H54 (cell line): ENCODE measurements around the gene OR4C5.
"Not testable (repeated sequence)": the region's sequence is repeated elsewhere in the genome, so short reads cannot be mapped to it uniquely, and the experiment has no call there.

Experiments used
- DNase-seq: peaks from one replicate; pipeline ENCODE4 v3.0.0; 2011; ENCODE audit warnings: low spot score, mixed read lengths; ENCODE audit not compliant: insufficient read length
- FAIRE-seq: peaks from 3 replicates; lab custom pipeline; 2011; peaks lifted over from hg19 to GRCh38; lab: Jason Lieb, UNC
- POLR2A ChIP-seq: IDR thresholded peaks from 2 replicates; pipeline ENCODE4 v1.6.1; 2011; ENCODE audit warnings: low read depth, mild to moderate bottlenecking, low read length

OR4C5 gene

DNA sequence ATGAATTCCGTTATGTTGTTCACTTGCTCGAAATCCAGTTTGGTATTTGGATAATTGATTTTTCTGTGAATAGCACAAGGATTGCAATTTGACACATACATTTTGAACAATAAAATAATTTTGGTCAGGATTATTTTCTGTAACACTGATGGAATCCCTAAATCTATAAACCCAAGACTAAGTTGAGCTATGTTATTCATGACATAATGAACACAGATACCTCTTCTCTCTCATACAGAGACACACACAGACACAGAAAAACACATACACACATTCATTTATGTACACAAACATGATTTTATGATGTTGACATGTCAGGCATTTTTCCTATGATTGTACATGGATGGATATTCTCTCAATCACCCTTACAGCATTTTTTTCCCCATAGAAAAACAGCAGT lies at the start of gene OR4C5:
Gene OR4C5, minus strand, starts transcription at position 101 of the 400 bp plus-strand sequence. Its CDS starts 0 bp downstream, at position 101.
- DNase-seq, result no peak
- TF ChIP-seq POLR2A, result no peak
- FAIRE-seq, result no peak

DNA sequence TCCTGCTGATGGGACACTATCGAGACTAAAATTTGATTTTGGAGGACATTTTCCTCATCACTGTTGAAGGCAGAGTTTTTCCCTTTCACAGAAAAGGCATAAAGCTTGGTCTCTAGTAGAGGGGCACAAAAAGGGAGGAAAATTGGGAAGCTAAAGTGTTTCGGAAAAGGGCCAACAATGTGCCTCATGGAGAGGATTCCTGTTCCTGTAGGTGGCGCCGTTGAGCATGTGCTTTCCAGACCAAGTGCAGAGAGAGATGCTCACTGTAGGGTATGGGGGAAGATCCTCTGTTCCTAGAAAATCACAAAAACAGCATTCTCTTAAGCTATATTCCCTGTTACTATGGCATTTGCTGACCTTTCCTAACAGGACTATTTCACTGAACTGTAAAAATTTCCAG lies 18.4 kb upstream of the OR4C5 start:
- DNase-seq, result peak; percentile 3
- no peak for TF ChIP-seq POLR2A
- FAIRE-seq, result peak; percentile 33

DNA sequence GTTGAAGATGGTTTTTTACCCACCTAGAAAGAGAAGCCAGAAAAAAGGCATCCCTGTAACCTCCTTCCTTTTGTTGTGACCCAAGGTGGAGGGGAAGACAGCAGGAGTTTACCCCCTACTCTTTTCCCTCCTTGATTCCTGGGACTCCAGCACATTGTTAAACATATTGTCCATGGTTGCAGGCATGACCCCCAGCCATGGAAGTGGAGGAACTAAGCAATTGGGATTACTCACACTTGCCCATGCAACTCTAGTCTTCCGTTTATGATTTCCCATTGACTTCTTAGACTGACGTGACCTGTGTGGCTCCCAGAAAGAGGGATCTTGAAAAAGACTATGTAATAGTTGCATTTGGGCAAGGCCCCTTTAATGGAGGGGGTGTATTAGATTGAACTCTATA lies 17.9 kb upstream of the OR4C5 start:
- DNase-seq, FAIRE-seq: not testable (repeated sequence)

DNA sequence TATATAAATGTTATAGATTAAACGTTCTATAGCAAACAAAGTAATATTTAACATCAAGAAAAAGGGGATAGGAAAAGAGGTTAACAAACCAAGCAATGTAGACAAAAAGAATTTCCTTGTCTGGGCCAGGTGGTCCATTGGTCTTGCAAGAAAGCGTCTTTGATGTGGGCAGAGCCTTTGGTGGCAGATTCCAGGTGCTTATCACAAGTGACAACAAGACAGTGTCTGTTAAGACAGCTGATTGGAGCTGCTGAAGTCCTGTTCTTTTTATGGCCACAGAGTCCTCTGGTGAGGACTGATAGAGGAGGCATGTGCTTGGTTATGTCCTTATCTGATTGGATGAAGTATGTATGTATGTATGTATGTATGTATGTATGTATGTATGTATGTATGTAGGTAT lies 5.0 kb downstream of the OR4C5 start:
- FAIRE-seq, DNase-seq: not testable (repeated sequence)

DNA sequence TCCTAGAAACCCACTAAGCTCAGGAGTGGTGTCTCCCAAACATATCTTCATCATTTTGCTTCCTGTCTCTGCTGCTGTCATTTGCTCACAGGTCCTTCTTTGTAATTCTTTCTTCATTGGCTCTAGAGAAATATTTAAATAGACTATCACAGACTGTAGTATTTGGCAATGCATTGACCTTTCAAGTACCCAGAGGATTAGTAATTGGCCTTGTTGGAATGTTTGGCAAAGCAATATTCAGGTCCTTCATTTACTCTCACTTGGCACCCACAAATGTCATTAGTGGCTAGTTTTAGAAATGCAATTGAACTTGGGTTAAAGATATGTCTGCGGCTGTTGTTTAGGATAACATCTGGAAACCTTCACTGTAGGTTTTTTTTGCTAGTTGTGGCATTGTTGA lies 11.6 kb downstream of the OR4C5 start:
- DNase-seq, result no peak
- no peak for FAIRE-seq
- TF ChIP-seq POLR2A, result no peak

DNA sequence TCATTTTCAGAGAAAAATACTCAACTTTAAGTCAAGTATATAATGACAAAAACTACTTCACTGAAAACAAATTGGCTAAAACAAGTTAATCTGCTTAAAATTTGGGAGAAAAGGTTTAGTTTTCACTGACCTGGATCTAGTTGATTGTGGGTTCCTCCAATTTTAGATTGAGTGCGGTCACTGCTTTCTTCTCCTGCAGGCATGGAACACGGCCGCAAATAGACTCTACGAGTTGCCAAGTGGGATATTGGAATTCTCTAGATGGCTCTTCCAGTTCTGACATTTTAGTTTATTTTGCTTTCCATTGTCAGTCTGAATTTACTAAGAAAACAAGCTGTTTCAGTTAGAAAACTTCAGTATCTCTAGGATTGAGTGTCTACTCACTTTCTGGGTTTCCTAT lies 12.3 kb downstream of the OR4C5 start:
- DNase-seq (no peak), FAIRE-seq (peak; percentile 57)
- TF ChIP-seq POLR2A, result no peak

DNA sequence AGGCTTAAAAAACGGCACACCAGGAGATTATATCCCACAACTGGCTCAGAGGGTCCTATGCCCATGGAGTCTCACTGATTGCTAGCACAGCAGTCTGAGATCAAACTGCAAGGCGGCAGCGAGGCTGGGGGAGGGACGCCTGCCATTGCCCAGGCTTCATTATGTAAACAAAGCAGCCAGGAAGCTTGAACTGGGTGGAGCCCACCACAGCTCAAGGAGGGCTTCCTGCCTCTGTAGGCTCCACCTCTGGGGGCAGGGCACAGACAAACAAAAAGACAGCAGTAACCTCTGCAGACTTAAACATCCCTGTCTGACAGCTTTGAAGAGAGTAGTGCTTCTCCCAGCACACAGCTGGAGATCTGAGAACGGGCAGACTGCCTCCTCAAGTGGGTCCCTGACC lies 20.0 kb downstream of the OR4C5 start:
- DNase-seq, FAIRE-seq: not testable (repeated sequence)

DNA sequence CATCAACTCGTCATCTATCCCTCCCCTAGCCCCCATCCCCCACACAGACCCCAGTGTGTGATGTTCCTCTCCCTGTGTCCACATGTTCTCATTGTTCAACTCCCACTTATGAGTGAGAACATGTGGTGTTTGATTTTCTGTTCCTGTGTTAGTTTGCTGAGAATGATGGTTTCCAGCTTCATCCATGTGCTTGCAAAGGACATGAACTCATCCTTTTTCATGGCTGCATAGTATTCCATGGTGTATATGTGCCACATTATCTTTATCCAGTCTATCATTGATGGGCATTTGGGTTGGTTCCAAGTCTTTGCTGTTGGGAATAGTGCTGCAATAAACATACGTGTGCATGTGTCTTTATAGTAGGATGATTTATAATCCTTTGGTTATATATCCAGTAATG lies 23.8 kb downstream of the OR4C5 start:
- FAIRE-seq, DNase-seq: not testable (repeated sequence)

DNA sequence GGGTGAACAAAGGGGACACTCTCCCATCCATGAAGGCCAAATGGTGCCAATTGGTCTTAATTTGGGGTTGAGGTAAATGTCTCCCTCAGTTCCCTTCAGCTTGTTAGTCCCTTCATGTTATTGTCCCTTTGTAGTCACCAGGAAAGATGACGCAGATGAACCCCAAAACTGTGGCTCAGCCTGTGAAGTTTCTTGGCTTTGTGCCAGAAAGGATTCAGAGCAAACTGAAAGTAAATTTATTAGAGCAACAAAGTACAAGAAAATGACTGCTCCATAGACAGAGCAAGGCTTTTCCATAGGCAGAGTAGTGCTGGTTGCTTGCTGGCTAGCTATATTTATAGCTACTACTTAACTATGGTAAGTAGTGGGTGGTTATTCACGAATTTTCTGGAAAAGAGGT lies 24.8 kb downstream of the OR4C5 start:
- DNase-seq, result no peak
- no peak for FAIRE-seq
- TF ChIP-seq POLR2A, result no peak

DNA sequence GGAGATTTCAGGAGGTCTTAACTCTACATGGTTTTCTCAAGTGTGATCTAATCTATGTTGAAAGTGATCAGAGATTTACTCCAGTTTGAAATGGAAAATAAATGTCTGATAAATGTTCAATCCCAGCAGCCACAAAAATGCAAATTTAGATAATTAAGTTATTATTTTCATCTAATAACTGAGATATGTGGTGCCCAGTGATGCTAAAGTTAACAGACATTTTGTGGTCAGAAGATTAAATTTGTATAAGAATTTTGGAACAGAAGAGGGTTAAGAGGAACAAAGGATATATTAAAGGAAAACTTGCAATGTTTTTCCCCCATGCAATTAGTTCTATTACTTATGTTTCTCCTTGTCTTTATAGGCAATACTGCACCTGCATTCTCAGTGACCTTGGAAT lies 41.6 kb downstream of the OR4C5 start, which contains the start of gene OR4C3:
Gene OR4C3, plus strand, starts transcription at position 301 of the 400 bp plus-strand sequence. CDS start 102 bp downstream, outside the sequence.
- DNase-seq, FAIRE-seq: not testable (repeated sequence)

DNA sequence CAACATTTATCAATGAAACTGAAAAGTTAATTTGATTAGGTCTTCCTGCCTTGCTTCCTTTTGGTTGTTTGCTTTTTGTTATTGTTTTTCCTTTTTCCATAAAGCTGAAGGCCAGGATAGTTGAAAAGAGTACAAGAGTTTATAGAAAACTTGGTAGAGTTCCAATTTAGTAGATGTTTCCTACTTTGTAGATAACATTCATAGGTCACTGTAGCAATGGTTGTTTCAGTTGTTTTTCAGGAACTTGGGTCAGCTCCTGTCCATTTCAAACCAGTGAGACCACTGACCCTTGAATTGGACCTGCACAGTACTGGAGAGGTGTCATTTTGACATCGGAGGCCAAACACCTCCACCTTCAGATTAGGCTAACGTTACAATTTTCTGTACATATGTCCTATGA lies 46.5 kb downstream of the OR4C5 start:
- DNase-seq, result not testable (repeated sequence)
- peak; percentile 66 for FAIRE-seq
